B cell (primary cell): ENCODE results near the gene TPRN. TPM values are rescaled to one million over a fixed set of nuclear protein-coding genes. Genes with fewer than 3 reads are reported as not detected.

ENCODE experiments used
- ATAC-seq: fragments of 200-7000 bp; cut with Tn5 transposase; one replicate; pipeline ENCODE4 v1.10.0; 2021; ENCODE audit warnings: low read depth, mild to moderate bottlenecking, moderate number of reproducible peaks, moderate library complexity
- CTCF ChIA-PET: fragments of 350-600 bp; sonication (Branson Sonifier 250); formaldehyde crosslinking; loops from one replicate; lab custom pipeline; 2021; ENCODE audit warnings: antibody characterized with exemption, inconsistent platforms; lab: Charles Lee
- POLR2A ChIA-PET: fragments of 350-600 bp; sonication (Branson Sonifier 250); formaldehyde crosslinking; loops from one replicate; lab custom pipeline; 2021; ENCODE audit warnings: antibody characterized with exemption; lab: Charles Lee
- DNase-seq: peaks from one replicate; pipeline ENCODE4 v3.0.0; 2013
- H2AFZ ChIP-seq: 2 replicates; pipeline ENCODE4 v1.6.1; 2012; ENCODE audit warnings: mild to moderate bottlenecking, low read depth, low read length; ENCODE audit not compliant: insufficient read depth, poor library complexity, severe bottlenecking
- H3K27ac ChIP-seq, 2 donors: 1 replicate in 1 of 2; 2 replicates in 1 of 2; pipeline ENCODE4 v1.5.1; 2012 to 2013; ENCODE audit warnings: low read length in 2 of 2, mild to moderate bottlenecking in 2 of 2, moderate library complexity in 1 of 2
- H3K27me3 ChIP-seq, 4 experiments: fragments of 200-600 bp in 1 of 4; sonication (generic) in 1 of 4; replicated peaks in 1 of 4; 1 replicate in 2 of 4; 2 replicates in 2 of 4; pipeline versions ENCODE4 v1.6.1 to v1.7.0; 2013 to 2016; ENCODE audit warnings: low read length in 3 of 4, mild to moderate bottlenecking in 2 of 4, mixed read lengths in 1 of 4, moderate library complexity in 1 of 4; ENCODE audit not compliant: insufficient read depth in 4 of 4, control insufficient read depth in 3 of 4; ENCODE audit errors: control extremely low read depth in 1 of 4
- H3K36me3 ChIP-seq, 2 experiments: replicated peaks in 1 of 2; 1 replicate in 1 of 2; 2 replicates in 1 of 2; pipeline versions ENCODE4 v1.6.1 to v1.7.1; 2013; ENCODE audit warnings: low read length in 1 of 2; ENCODE audit not compliant: insufficient read depth in 2 of 2, control insufficient read depth in 1 of 2; ENCODE audit errors: control extremely low read depth in 1 of 2, extremely low read depth in 1 of 2
- H3K4me1 ChIP-seq, 2 donors: fragments of 200-600 bp in 1 of 2; sonication (generic) in 1 of 2; 1 replicate in 1 of 2; 2 replicates in 1 of 2; pipeline versions ENCODE4 v1.5.1 to v1.6.1; 2013 to 2017; ENCODE audit warnings: low read length in 2 of 2; ENCODE audit not compliant: control insufficient read depth in 2 of 2, insufficient read depth in 2 of 2
- H3K4me2 ChIP-seq: replicated peaks from 2 replicates; pipeline ENCODE3; 2012; ENCODE audit warnings: mild to moderate bottlenecking, low read depth, low read length; ENCODE audit not compliant: poor library complexity, severe bottlenecking
- H3K4me3 ChIP-seq, 5 experiments: fragments of 200-600 bp in 1 of 5; sonication (generic) in 1 of 5; 1 replicate in 3 of 5; 2 replicates in 2 of 5; pipeline versions ENCODE4 v1.5.1 to v1.7.0; 2011 to 2016; ENCODE audit warnings: low read length in 4 of 5, mild to moderate bottlenecking in 4 of 5, low read depth in 2 of 5, control low read depth in 1 of 5, moderate library complexity in 1 of 5; ENCODE audit not compliant: insufficient read depth in 1 of 5; ENCODE audit errors: control extremely low read depth in 1 of 5, extremely low read depth in 1 of 5
- H3K79me2 ChIP-seq: fragments of 200-600 bp; sonication (generic); one replicate; pipeline ENCODE4 v1.6.0; 2016; ENCODE audit warnings: low read length; ENCODE audit not compliant: control insufficient read depth, insufficient read depth
- H3K9ac ChIP-seq: fragments of 200-600 bp; sonication (generic); 2 replicates; pipeline ENCODE4 v1.6.1; 2017; ENCODE audit warnings: mild to moderate bottlenecking, low read length, moderate library complexity
- H3K9me3 ChIP-seq, 3 donors: one replicate each; pipeline versions ENCODE4 v1.6.1 to v1.7.1; 2013; ENCODE audit warnings: low read length in 2 of 3; ENCODE audit not compliant: control insufficient read depth in 2 of 3, insufficient read depth in 1 of 3; ENCODE audit errors: control extremely low read depth in 1 of 3
- H4K20me1 ChIP-seq: 2 replicates; pipeline ENCODE4 v1.6.0; 2012; ENCODE audit warnings: mild to moderate bottlenecking, low read length; ENCODE audit not compliant: insufficient read depth, control insufficient read depth, poor library complexity, severe bottlenecking
- H3K27ac Mint-ChIP-seq: one replicate; pipeline ENCODE4 v1.8.0; 2021; ENCODE audit warnings: mixed read lengths
- H3K27me3 Mint-ChIP-seq: one replicate; pipeline ENCODE4 v1.8.0; 2021; ENCODE audit warnings: mixed read lengths
- H3K4me1 Mint-ChIP-seq: one replicate; pipeline ENCODE4 v1.8.0; 2021; ENCODE audit warnings: mixed read lengths
- H3K4me3 Mint-ChIP-seq: one replicate; pipeline ENCODE4 v1.8.0; 2021; ENCODE audit warnings: mixed read lengths
- H3K9me3 Mint-ChIP-seq: one replicate; pipeline ENCODE4 v1.8.0; 2022; ENCODE audit warnings: mixed read lengths; ENCODE audit not compliant: insufficient read depth
- EZH2 ChIP-seq: IDR thresholded peaks from 2 replicates; pipeline ENCODE4 v1.6.1; 2012; ENCODE audit warnings: borderline replicate concordance, low read depth, mild to moderate bottlenecking, moderate library complexity, low read length; ENCODE audit not compliant: insufficient read depth, poor library complexity, severe bottlenecking
- WGBS: methylation state at CpG from one replicate; pipeline ENCODE4 v1.1.5; 2013; ENCODE audit warnings: missing lambda C conversion rate; ENCODE audit not compliant: insufficient coverage; 5-methylcytosine and 5-hydroxymethylcytosine counted together
- intact Hi-C: fragments of 100-400 bp; cut with micrococcal nuclease; formaldehyde crosslinking; loops from one replicate; pipeline ENCODE4 v1.10.0; 2022
- polyA plus RNA-seq: library from polyadenylated mRNA; depleted of rRNA; stranded (reverse); fragments of >200 nt; gene quantifications from 2 replicates; pipeline ENCODE4 v1.2.3, GENCODE V29; 2012
- total RNA-seq, 2 donors: library from RNA; stranded (reverse); fragments of 120-200 nt in 1 of 2; gene quantifications; 1 replicate in 1 of 2; 2 replicates in 1 of 2; pipeline versions ENCODE4 v1.2.3 to v1.2.4, GENCODE V29; 2013 to 2022
- TF ChIP-seq, protein P1 (sequence below): fragments of 200-600 bp; IDR thresholded peaks from one replicate; pipeline ENCODE4 v1.8.0; 2022; ENCODE audit warnings: antibody characterized with exemption, mild to moderate bottlenecking

Gene TPRN
- total and polyA plus RNA-seq, 2 donors (not counting 1 experiment from before 2014, with no cell fraction given), result 5.7 to 16.3 TPM

GRCh38 chr9:137199411-137200121 is 975 bp downstream of the TPRN start:
- Histone ChIP-seq H4K20me1 (peaks cover 44% of the 10 kb centered on the region), H3K4me3 (peak overlapping the region in 3 of 5 experiments; percentile 18 to 33 (median 29)), H3K4me1 (peaks cover 26 to 35% of the 10 kb centered on the region in 2 donors), H3K27me3 (peaks cover 0 to 6% (median 0%) of the 10 kb centered on the region in 4 experiments), H2AFZ (no peak overlapping the region), H3K79me2 (peaks cover 80% of the 10 kb centered on the region), H3K9ac (no peak overlapping the region), H3K36me3 (peaks cover 0 to 5% of the 10 kb centered on the region in 2 experiments), H3K4me2 (peak overlapping the region; percentile 96), H3K27ac (no peak overlapping the region), H3K9me3 (no peaks in the 10 kb centered on the region)
- intact Hi-C loops, result loop anchor here (1.0 to 10.0 kb wide), 8 partner anchors 11 to 315 kb away; partner anchors contain the start of genes ANAPC2, NELFB, SAPCD2 and SSNA1
- no peak for ATAC-seq
- H3K27me3 Mint-ChIP-seq, result no peaks in the 10 kb centered on the region
- TF ChIP-seq, protein P1, sequence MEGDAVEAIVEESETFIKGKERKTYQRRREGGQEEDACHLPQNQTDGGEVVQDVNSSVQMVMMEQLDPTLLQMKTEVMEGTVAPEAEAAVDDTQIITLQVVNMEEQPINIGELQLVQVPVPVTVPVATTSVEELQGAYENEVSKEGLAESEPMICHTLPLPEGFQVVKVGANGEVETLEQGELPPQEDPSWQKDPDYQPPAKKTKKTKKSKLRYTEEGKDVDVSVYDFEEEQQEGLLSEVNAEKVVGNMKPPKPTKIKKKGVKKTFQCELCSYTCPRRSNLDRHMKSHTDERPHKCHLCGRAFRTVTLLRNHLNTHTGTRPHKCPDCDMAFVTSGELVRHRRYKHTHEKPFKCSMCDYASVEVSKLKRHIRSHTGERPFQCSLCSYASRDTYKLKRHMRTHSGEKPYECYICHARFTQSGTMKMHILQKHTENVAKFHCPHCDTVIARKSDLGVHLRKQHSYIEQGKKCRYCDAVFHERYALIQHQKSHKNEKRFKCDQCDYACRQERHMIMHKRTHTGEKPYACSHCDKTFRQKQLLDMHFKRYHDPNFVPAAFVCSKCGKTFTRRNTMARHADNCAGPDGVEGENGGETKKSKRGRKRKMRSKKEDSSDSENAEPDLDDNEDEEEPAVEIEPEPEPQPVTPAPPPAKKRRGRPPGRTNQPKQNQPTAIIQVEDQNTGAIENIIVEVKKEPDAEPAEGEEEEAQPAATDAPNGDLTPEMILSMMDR, result no peak
- no peak for TF ChIP-seq EZH2
- H3K9me3 Mint-ChIP-seq, result no peaks in the 10 kb centered on the region
- H3K4me1 Mint-ChIP-seq, result peaks cover 25% of the 10 kb centered on the region
- ChIA-PET POLR2A (interaction anchor here (0.6 to 2.0 kb wide), 2 partner anchors 11 to 75 kb away, joined by 3 to 18 read pairs; partner anchors contain the start of genes ANAPC2 and SSNA1), CTCF (interaction anchor here (1.5 kb wide), 1 partner anchor 11 kb away, joined by 7 read pairs; the partner anchor contains the start of genes ANAPC2 and SSNA1)
- H3K4me3 Mint-ChIP-seq, result peak overlapping the region; percentile 77
- WGBS, result 37% methylated on average over 45 of the region's 51 CpGs
- peak overlapping the region; percentile 80 for H3K27ac Mint-ChIP-seq
- peak; percentile 33 for DNase-seq

DNA sequence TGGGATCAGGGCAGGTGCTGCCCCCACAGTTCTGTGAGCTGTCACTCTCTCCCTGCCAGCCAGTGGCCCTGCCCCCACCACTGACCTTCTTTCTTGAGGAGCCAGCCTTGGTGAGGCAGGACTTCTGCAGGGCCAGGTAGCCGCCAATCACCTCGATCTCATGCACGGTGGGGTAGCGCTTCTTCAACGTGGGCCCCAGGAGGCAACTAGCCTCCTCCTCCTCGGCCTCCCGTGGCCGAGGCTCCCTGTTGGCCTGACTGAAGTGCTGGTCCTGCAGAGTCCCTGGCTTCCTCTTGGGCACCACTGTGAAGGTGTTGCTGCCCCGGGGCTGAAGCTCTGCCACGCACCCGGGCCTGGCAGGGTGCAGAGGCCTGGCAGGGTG is 1.6 kb downstream of the TPRN start:
- TF ChIP-seq, protein P1, result no peak
- TF ChIP-seq EZH2, result no peak
- no peak overlapping the region for H2AFZ ChIP-seq
- H3K4me1 ChIP-seq, result peaks cover 20 to 28% of the 10 kb centered on the region in 2 donors
- 97% methylated on average over 11 of the region's 11 CpGs for whole genome bisulfite sequencing
- ChIA-PET POLR2A (interaction anchor here (0.6 to 2.0 kb wide), 2 partner anchors 11 to 76 kb away, joined by 3 to 18 read pairs; partner anchors contain the start of genes ANAPC2 and SSNA1), CTCF (interaction anchor here (1.5 kb wide), 1 partner anchor 10 kb away, joined by 7 read pairs; the partner anchor contains the start of genes ANAPC2 and SSNA1)
- intact Hi-C loops, result no loop called here
- H3K9me3 Mint-ChIP-seq, result no peaks in the 10 kb centered on the region
- peak overlapping the region; percentile 96 for H3K4me2 ChIP-seq
- H3K27ac Mint-ChIP-seq, result no peak overlapping the region
- DNase-seq, result no peak
- no peaks in the 10 kb centered on the region for H3K27me3 Mint-ChIP-seq
- peaks cover 80% of the 10 kb centered on the region for H3K79me2 ChIP-seq
- peaks cover 0 to 6% (median 0%) of the 10 kb centered on the region in 4 experiments for H3K27me3 ChIP-seq
- ATAC-seq, result no peak
- no peak overlapping the region for H3K9ac ChIP-seq
- H3K36me3 ChIP-seq, result peaks cover 0 to 2% of the 10 kb centered on the region in 2 experiments
- no peaks in the 10 kb centered on the region for H3K9me3 ChIP-seq
- H3K4me3 ChIP-seq, result no peak overlapping the region
- peaks cover 44% of the 10 kb centered on the region for H4K20me1 ChIP-seq
- no peak overlapping the region for H3K27ac ChIP-seq
- H3K4me1 Mint-ChIP-seq, result peaks cover 18% of the 10 kb centered on the region
- peak overlapping the region; percentile 77 for H3K4me3 Mint-ChIP-seq
